RWPE2 (cell line): ENCODE results near the gene HCFC1R1.

Experiments
- ATAC-seq: fragments of 200-7000 bp; cut with Tn5 transposase; 3 replicates; pipeline ENCODE4 v1.9.1; 2021; ENCODE audit warnings: low read depth
- DNase-seq: peaks from one replicate; pipeline ENCODE4 v3.0.0-alpha.2; 2020; ENCODE audit warnings: low spot score
- H3K27ac ChIP-seq: fragments of 450-650 bp; 2 replicates; pipeline ENCODE4 v1.5.1; 2017; ENCODE audit warnings: mild to moderate bottlenecking; ENCODE audit not compliant: poor library complexity, severe bottlenecking
- H3K27me3 ChIP-seq: fragments of 250-450 bp; sonication (Bioruptor Pico); 2 replicates; pipeline ENCODE4 v1.5.1; 2021; ENCODE audit warnings: mild to moderate bottlenecking, moderate library complexity; ENCODE audit not compliant: insufficient read depth, poor library complexity, severe bottlenecking
- H3K36me3 ChIP-seq: fragments of 250-450 bp; sonication (Bioruptor Pico); 2 replicates; pipeline ENCODE4 v1.5.1; 2020; ENCODE audit warnings: low read depth, mild to moderate bottlenecking, moderate library complexity
- H3K4me1 ChIP-seq: fragments of 250-450 bp; sonication (Bioruptor Pico); 2 replicates; pipeline ENCODE4 v1.5.1; 2021; ENCODE audit warnings: mild to moderate bottlenecking, moderate library complexity; ENCODE audit not compliant: insufficient read depth, poor library complexity, severe bottlenecking
- H3K4me3 ChIP-seq: fragments of 250-450 bp; sonication (Bioruptor Pico); 2 replicates; pipeline ENCODE4 v1.5.1; 2021; ENCODE audit warnings: mild to moderate bottlenecking, moderate library complexity; ENCODE audit not compliant: severe bottlenecking
- H3K9me3 ChIP-seq: fragments of 250-450 bp; sonication (Bioruptor Pico); 2 replicates; pipeline ENCODE4 v1.5.1; 2021; ENCODE audit warnings: mild to moderate bottlenecking, moderate library complexity; ENCODE audit not compliant: severe bottlenecking
- CTCF ChIP-seq: fragments of 450-650 bp; IDR thresholded peaks from one replicate; pipeline ENCODE4 v1.5.1; 2017; ENCODE audit warnings: mild to moderate bottlenecking, moderate library complexity; ENCODE audit not compliant: poor library complexity, severe bottlenecking

The HCFC1R1 gene

GRCh38 chr16:3003582-3004270 lies 20.0 kb downstream of the HCFC1R1 start:
- no peaks in the 10 kb centered on the region for H3K4me1 ChIP-seq
- peak; percentile 99 for DNase-seq
- no peaks in the 10 kb centered on the region for H3K27me3 ChIP-seq
- ATAC-seq = peak; percentile 96
- TF ChIP-seq CTCF = peak; percentile 95
- no peaks in the 10 kb centered on the region for H3K36me3 ChIP-seq
- peak overlapping the region; percentile 52 for H3K27ac ChIP-seq
- H3K4me3 ChIP-seq = peak overlapping the region; percentile 48
- no peaks in the 10 kb centered on the region for H3K9me3 ChIP-seq

GRCh38 chr16:3001316-3001715 lies 22.4 kb downstream of the HCFC1R1 start:
- Histone ChIP-seq H3K9me3 (no peaks in the 10 kb centered on the region), H3K27me3 (no peaks in the 10 kb centered on the region), H3K36me3 (no peaks in the 10 kb centered on the region), H3K4me3 (no peak overlapping the region), H3K4me1 (no peaks in the 10 kb centered on the region), H3K27ac (no peak overlapping the region)
- ATAC-seq (no peak), DNase-seq (no peak)
- TF ChIP-seq CTCF = no peak

GRCh38 chr16:3000540-3000939 lies 23.2 kb downstream of the HCFC1R1 start:
- Histone ChIP-seq H3K4me3 (no peak overlapping the region), H3K27ac (no peak overlapping the region), H3K36me3 (no peaks in the 10 kb centered on the region), H3K27me3 (no peaks in the 10 kb centered on the region), H3K4me1 (peaks cover 3% of the 10 kb centered on the region), H3K9me3 (no peaks in the 10 kb centered on the region)
- ATAC-seq = no peak
- no peak for TF ChIP-seq CTCF
- no peak for DNase-seq

- peaks cover 7% of the 10 kb centered on the region for H3K4me1 ChIP-seq
- no peak for ATAC-seq
- H3K9me3 ChIP-seq = no peaks in the 10 kb centered on the region
- H3K4me3 ChIP-seq = no peak overlapping the region
- H3K27me3 ChIP-seq = no peaks in the 10 kb centered on the region
- TF ChIP-seq CTCF = no peak
- H3K27ac ChIP-seq = no peak overlapping the region
- DNase-seq = no peak
- no peaks in the 10 kb centered on the region for H3K36me3 ChIP-seq
These were observed 23.8 kb downstream of the HCFC1R1 start for GRCh38 chr16:2999929-3000328.

- DNase-seq (no peak), ATAC-seq (no peak)
These were observed 27.4 kb downstream of the HCFC1R1 start for GRCh38 chr16:2996298-2996697.

More at GRCh38 chr16:2996298-2996697, 27.4 kb downstream of the HCFC1R1 start:
- no peak overlapping the region for H3K4me3 ChIP-seq
- no peaks in the 10 kb centered on the region for H3K36me3 ChIP-seq
- H3K27ac ChIP-seq = peak overlapping the region; percentile 72
- no peaks in the 10 kb centered on the region for H3K27me3 ChIP-seq
- H3K4me1 ChIP-seq = peaks cover 26% of the 10 kb centered on the region
- H3K9me3 ChIP-seq = no peaks in the 10 kb centered on the region
- no peak for TF ChIP-seq CTCF
